BJ (cell line): ENCODE data around the gene KDM6A. TPM values are rescaled to one million over a fixed set of nuclear protein-coding genes. Genes with fewer than 3 reads are reported as not detected.
"Not testable (repeated sequence)": the region's sequence is repeated elsewhere in the genome, so short reads cannot be mapped to it uniquely, and the experiment has no call there.

Experiments
- CTCF ChIA-PET: fragments of 350-600 bp; formaldehyde crosslinking; extraction: SDS; loops from one replicate; lab custom pipeline; 2021; ENCODE audit warnings: antibody characterized with exemption, inconsistent platforms; lab: Yijun Ruan, JAX
- POLR2A ChIA-PET: fragments of 300-600 bp; sonication (Branson Sonifier 250); formaldehyde crosslinking; extraction: SDS; loops from one replicate; lab custom pipeline; 2021; ENCODE audit warnings: antibody characterized with exemption; lab: Charles Lee
- DNase-seq: peaks from one replicate; pipeline ENCODE4 v3.0.0-alpha.2; 2011; ENCODE audit warnings: low read depth
- H3K27me3 ChIP-seq: 2 replicates; pipeline ENCODE4 v1.6.0; 2011; ENCODE audit warnings: low read length; ENCODE audit not compliant: control insufficient read depth, insufficient read depth
- H3K36me3 ChIP-seq: 2 replicates; pipeline ENCODE4 v1.5.1; 2011; ENCODE audit warnings: low read length; ENCODE audit not compliant: control insufficient read depth, insufficient read depth
- H3K4me3 ChIP-seq: 2 replicates; pipeline ENCODE4 v1.5.1; 2011; ENCODE audit warnings: low read depth, mild to moderate bottlenecking, control low read depth, low read length
- polyA plus RNA-seq: library from polyadenylated mRNA; depleted of rRNA; stranded (reverse); fragments of >200 nt; gene quantifications from 2 replicates; pipeline ENCODE4 v1.2.3, GENCODE V29; 2011
- TF ChIP-seq, protein P1 (sequence below): IDR thresholded peaks from 2 replicates; pipeline ENCODE4 v1.5.1; 2011; ENCODE audit warnings: low read depth, mild to moderate bottlenecking, control low read depth, inconsistent platforms, low read length, moderate library complexity; ENCODE audit not compliant: insufficient read depth

The KDM6A gene
- polyA plus RNA-seq, 1 experiment: 5.4 TPM

GRCh38 chrX:44938111-44938510 is 65.1 kb downstream of the KDM6A start:
- no peak for DNase-seq
- TF ChIP-seq, protein P1, sequence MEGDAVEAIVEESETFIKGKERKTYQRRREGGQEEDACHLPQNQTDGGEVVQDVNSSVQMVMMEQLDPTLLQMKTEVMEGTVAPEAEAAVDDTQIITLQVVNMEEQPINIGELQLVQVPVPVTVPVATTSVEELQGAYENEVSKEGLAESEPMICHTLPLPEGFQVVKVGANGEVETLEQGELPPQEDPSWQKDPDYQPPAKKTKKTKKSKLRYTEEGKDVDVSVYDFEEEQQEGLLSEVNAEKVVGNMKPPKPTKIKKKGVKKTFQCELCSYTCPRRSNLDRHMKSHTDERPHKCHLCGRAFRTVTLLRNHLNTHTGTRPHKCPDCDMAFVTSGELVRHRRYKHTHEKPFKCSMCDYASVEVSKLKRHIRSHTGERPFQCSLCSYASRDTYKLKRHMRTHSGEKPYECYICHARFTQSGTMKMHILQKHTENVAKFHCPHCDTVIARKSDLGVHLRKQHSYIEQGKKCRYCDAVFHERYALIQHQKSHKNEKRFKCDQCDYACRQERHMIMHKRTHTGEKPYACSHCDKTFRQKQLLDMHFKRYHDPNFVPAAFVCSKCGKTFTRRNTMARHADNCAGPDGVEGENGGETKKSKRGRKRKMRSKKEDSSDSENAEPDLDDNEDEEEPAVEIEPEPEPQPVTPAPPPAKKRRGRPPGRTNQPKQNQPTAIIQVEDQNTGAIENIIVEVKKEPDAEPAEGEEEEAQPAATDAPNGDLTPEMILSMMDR: no peak
- Histone ChIP-seq H3K36me3 (no peaks in the 10 kb centered on the region), H3K4me3 (no peak overlapping the region), H3K27me3 (no peaks in the 10 kb centered on the region)
- ChIA-PET POLR2A (no interaction called here), CTCF (no interaction called here)

- POLR2A ChIA-PET, H3K4me3 ChIP-seq, H3K27me3 ChIP-seq, H3K36me3 ChIP-seq, DNase-seq: not testable (repeated sequence)
- CTCF ChIA-PET: interaction anchor here (0.8 kb wide), 1 partner anchor 22 kb away, joined by 3 read pairs; no protein-coding TSS in a partner anchor
These were observed 67.6 kb downstream of the KDM6A start for GRCh38 chrX:44940541-44940940.

DNA sequence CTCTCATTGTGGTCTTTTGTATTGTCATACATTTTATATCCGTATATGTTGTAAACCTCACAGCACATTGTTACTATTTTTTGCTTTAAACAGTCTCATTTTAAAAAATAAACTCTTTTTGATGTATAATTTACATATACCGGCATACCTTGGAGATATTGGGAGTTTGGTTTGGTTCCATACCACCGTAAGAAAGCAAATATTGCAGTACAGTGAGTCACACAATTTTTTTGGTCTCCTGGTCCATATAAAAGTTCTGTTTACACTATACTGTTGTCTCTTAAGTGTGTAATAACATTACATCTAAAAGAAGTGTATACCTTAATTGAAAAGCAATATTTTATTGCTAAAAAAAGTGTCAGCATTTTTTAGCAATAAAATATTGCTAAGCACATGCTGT is 70.0 kb downstream of the KDM6A start:
- ChIA-PET CTCF (no interaction called here), POLR2A (no interaction called here)
- no peak for DNase-seq
- Histone ChIP-seq H3K27me3 (no peaks in the 10 kb centered on the region), H3K4me3 (no peak overlapping the region), H3K36me3 (no peaks in the 10 kb centered on the region)
- TF ChIP-seq, protein P1: no peak

GRCh38 chrX:44944894-44945293 is 71.9 kb downstream of the KDM6A start:
- Histone ChIP-seq H3K4me3 (no peak overlapping the region), H3K27me3 (no peaks in the 10 kb centered on the region), H3K36me3 (no peaks in the 10 kb centered on the region)
- TF ChIP-seq, protein P1: no peak
- ChIA-PET POLR2A (no interaction called here), CTCF (no interaction called here)
- DNase-seq: no peak

DNA sequence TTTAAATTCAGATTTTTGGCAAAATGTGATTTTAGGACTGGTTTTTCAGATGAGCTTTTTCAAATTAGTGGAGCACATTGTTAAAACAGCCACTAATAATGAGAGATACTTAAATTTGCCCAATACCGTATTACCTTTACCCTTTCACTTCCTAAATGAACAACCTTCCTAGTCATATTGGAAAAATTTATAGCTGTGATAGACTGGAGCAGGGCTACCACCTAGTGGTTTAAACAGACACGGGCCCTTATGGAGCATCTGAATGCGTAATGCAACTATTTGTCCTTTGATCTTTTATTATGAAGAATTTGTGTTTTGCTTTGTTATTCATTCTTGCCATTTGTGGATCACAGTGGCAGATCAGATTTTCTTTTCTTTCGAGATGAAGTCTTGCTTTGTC is 72.7 kb downstream of the KDM6A start:
- no peak for DNase-seq
- POLR2A ChIA-PET: no interaction called here
- CTCF ChIA-PET: no interaction called here
- Histone ChIP-seq H3K4me3 (no peak overlapping the region), H3K27me3 (no peaks in the 10 kb centered on the region), H3K36me3 (no peaks in the 10 kb centered on the region)
- TF ChIP-seq, protein P1: no peak

- CTCF ChIA-PET: no interaction called here
- no peak overlapping the region for H3K4me3 ChIP-seq
- DNase-seq: no peak
- TF ChIP-seq, protein P1: no peak
- POLR2A ChIA-PET: no interaction called here
- H3K36me3 ChIP-seq: no peaks in the 10 kb centered on the region
- no peaks in the 10 kb centered on the region for H3K27me3 ChIP-seq
These were observed 73.8 kb downstream of the KDM6A start for GRCh38 chrX:44946771-44947170.
